Measurements from ENCODE around the gene CRTC2.

The CRTC2 gene

GRCh38 chr1:153903841-153904455, 54.5 kb downstream of the CRTC2 start:
- Histone ChIP-seq H3K4me1 (ENCODE audit: insufficient read depth, low read length, severe bottlenecking) (no peaks in the 10 kb centered on the region), H2AFZ (ENCODE audit: low read length) (no peak overlapping the region), H3K9me3 (ENCODE audit: low read length) (no peaks in the 10 kb centered on the region), H3K4me3 (ENCODE audit: low read depth, low read length, poor library complexity, severe bottlenecking) (no peak overlapping the region), H3K36me3 (ENCODE audit: insufficient read depth, low read length) (peaks cover 40% of the 10 kb centered on the region), H3K79me2 (ENCODE audit: insufficient read depth, low read length) (peaks cover 92% of the 10 kb centered on the region), H3K4me2 (ENCODE audit: low read length) (no peak overlapping the region), H3K27me3 (ENCODE audit: insufficient read depth, low read length) (no peaks in the 10 kb centered on the region), H4K20me1 (ENCODE audit: insufficient read depth, low read length) (0 out of 2 replicates have a peak, but pooled peaks cover 5% of the 10 kb centered on the region), H3F3A (ENCODE audit: insufficient read depth, low read length) (no peaks in the 10 kb centered on the region), H3K27ac (ENCODE audit: low read depth, low read length, poor library complexity, severe bottlenecking) (no peak overlapping the region), H3K9me2 (ENCODE audit: low read depth, low read length) (no peaks in the 10 kb centered on the region), H3K9ac (ENCODE audit: low read length) (no peak overlapping the region)
- TF ChIP-seq EZH2 (IDR thresholded peaks at IDR 0.05; ENCODE audit: borderline replicate concordance, low read length) (no peak), CTCF (IDR thresholded peaks at IDR 0.05; ENCODE audit: low read length) (no peak)

- Histone ChIP-seq H3K9me2 (ENCODE audit: low read depth, low read length) (no peaks in the 10 kb centered on the region), H3F3A (ENCODE audit: insufficient read depth, low read length) (no peaks in the 10 kb centered on the region), H3K27me3 (ENCODE audit: insufficient read depth, low read length) (no peaks in the 10 kb centered on the region), H3K4me3 (ENCODE audit: low read depth, low read length, poor library complexity, severe bottlenecking) (no peak overlapping the region), H3K9me3 (ENCODE audit: low read length) (no peaks in the 10 kb centered on the region), H4K20me1 (ENCODE audit: insufficient read depth, low read length) (no peaks in the 10 kb centered on the region), H3K79me2 (ENCODE audit: insufficient read depth, low read length) (peaks cover 72% of the 10 kb centered on the region), H3K36me3 (ENCODE audit: insufficient read depth, low read length) (peaks cover 25% of the 10 kb centered on the region), H3K4me1 (ENCODE audit: insufficient read depth, low read length, severe bottlenecking) (peaks cover 7% of the 10 kb centered on the region), H3K9ac (ENCODE audit: low read length) (no peak overlapping the region), H3K27ac (ENCODE audit: low read depth, low read length, poor library complexity, severe bottlenecking) (no peak overlapping the region), H3K4me2 (ENCODE audit: low read length) (no peak overlapping the region), H2AFZ (ENCODE audit: low read length) (no peak overlapping the region)
- no peak for TF ChIP-seq EZH2 (IDR thresholded peaks at IDR 0.05; ENCODE audit: borderline replicate concordance, low read length)
- TF ChIP-seq CTCF (IDR thresholded peaks at IDR 0.05; ENCODE audit: low read length) = no peak
Observed at GRCh38 chr1:153899509-153899908, 58.9 kb downstream of the CRTC2 start.
